Urinary bladder (tissue), 4 donors: ENCODE results near the gene SLC11A1. TPM values are rescaled to one million over a fixed set of nuclear protein-coding genes. Genes with fewer than 3 reads are reported as not detected.

ENCODE experiments used
- DNase-seq: peaks from one replicate; pipeline ENCODE4 v3.0.0-alpha.2; 2015; ENCODE audit errors: extremely low spot score
- H3K27ac ChIP-seq: one replicate; pipeline ENCODE4 v1.5.1; 2013; ENCODE audit warnings: low read depth, mild to moderate bottlenecking, moderate library complexity
- H3K36me3 ChIP-seq: one replicate; pipeline ENCODE4 v1.6.1; 2013; ENCODE audit warnings: mild to moderate bottlenecking, moderate library complexity; ENCODE audit not compliant: insufficient read depth
- H3K4me1 ChIP-seq: one replicate; pipeline ENCODE4 v1.6.1; 2013; ENCODE audit warnings: mild to moderate bottlenecking, moderate library complexity; ENCODE audit not compliant: insufficient read depth
- H3K4me3 ChIP-seq: one replicate; pipeline ENCODE4 v1.5.1; 2013; ENCODE audit warnings: low read depth, low read length
- WGBS: extraction: QIAGEN DNeasy Blood & Tissue Kit; methylation state at CpG from one replicate; pipeline ENCODE4 v1.1.7; 2013; 5-methylcytosine and 5-hydroxymethylcytosine counted together
- polyA plus RNA-seq: library from polyadenylated mRNA; stranded (reverse); fragments of 200-250 nt; gene quantifications from one replicate; pipeline ENCODE4 v1.2.3, GENCODE V29; 2013
- small RNA-seq: library from RNA; depleted of rRNA; stranded (forward); fragments of <200 nt; gene quantifications from one replicate; pipeline ENCODE3, GENCODE V24; 2014
- total RNA-seq: library from RNA; depleted of rRNA; stranded (reverse); fragments of >200 nt; gene quantifications from one replicate; pipeline ENCODE4 v1.2.3, GENCODE V29; 2014
- donor health status: healthy with polysubstance abuse.
- donor health status: healthy.

SLC11A1 gene
- total and polyA plus RNA-seq, 2 donors: 1.7 to 19.7 TPM

DNA sequence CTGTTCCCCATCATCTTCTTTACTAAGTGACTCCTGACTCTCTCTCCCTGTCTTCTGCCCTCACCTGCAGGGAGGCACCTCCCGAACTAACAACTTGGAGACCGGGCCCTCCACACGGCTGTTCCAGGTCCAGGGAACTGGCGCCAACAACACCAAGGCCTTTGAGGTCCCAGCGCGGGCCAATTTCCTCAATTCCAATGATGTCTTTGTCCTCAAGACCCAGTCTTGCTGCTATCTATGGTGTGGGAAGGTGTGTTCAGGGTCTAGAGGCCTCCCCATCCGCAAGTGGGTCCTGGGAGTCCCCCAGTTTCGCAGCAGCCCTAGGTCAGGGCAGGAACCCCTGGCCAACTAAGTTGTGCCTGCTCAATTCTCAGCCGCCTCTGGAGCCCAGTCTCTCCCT lies 52.4 kb downstream of the SLC11A1 start:
- no peak for DNase-seq
- WGBS: 96% methylated on average over 9 of the region's 9 CpGs

DNA sequence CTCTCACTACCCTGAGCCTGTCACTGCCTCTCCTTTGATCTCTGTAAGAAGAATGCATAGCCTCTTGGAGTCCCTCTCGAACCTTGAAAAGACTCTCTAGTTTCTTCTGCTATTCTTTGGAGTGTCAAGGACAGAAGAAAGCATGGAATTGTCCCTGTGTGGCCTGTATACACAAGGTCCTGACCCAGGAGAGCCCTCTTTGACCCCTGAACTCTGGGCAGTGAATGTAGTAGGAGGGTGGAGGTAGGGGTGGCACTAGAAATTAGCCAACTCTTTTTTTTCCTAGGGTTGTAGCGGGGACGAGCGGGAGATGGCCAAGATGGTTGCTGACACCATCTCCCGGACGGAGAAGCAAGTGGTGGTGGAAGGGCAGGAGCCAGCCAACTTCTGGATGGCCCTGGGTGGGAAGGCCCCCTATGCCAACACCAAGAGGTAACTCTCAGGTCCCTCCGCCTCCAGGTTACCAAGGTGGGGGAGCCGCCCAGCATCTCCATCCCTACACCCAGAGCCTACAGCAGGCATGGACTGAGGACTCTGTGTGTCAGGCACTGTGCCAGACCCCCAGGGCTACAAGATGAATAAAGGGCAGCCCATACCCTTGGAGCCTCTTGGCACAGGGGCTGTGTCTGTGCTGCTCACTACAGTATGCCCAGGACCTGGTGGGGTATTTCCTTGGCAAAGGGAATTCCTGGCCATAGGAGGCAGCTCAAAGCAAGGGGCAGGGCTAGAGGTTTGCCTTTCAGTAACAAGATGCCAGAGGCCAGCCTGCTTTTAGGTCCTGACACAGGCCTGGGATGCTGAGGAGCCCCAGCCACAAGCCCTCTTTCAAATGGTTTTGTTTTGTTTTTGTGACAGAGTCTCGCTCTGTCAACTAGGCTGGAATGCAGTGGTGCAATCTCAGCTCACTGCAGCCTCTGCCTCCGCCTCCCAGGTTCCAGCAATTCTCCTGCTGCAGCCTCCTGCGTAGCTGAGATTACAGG lies 53.2 kb downstream of the SLC11A1 start:
- no peak for DNase-seq
- WGBS: 94% methylated on average over 11 of the region's 11 CpGs
- H3K36me3 ChIP-seq: no peaks in the 10 kb centered on the region
- no peak overlapping the region for H3K27ac ChIP-seq
- H3K4me1 ChIP-seq: peaks cover 2% of the 10 kb centered on the region
- H3K4me3 ChIP-seq: no peak overlapping the region

More for the DNA sequence above, 52.4 kb downstream of the SLC11A1 start:
- H3K27ac ChIP-seq: no peak overlapping the region
- H3K4me1 ChIP-seq: peaks cover 2% of the 10 kb centered on the region
- H3K36me3 ChIP-seq: no peaks in the 10 kb centered on the region
- no peak overlapping the region for H3K4me3 ChIP-seq

DNA sequence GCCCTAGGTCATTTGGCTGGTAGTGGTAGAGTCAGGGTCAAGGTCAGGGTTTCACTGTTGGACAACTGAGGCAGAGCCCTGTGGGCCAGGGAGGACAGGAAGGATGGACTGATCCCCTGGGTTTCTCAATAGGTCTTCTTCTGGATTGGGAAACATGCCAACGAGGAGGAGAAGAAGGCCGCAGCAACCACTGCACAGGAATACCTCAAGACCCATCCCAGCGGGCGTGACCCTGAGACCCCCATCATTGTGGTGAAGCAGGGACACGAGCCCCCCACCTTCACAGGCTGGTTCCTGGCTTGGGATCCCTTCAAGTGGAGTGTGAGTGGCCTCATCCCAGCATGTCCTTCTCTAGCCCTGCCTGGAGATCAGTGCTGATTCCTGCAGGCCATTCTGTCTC lies 54.9 kb downstream of the SLC11A1 start:
- DNase-seq: no peak
- WGBS: 91% methylated on average over 5 of the region's 5 CpGs

DNA sequence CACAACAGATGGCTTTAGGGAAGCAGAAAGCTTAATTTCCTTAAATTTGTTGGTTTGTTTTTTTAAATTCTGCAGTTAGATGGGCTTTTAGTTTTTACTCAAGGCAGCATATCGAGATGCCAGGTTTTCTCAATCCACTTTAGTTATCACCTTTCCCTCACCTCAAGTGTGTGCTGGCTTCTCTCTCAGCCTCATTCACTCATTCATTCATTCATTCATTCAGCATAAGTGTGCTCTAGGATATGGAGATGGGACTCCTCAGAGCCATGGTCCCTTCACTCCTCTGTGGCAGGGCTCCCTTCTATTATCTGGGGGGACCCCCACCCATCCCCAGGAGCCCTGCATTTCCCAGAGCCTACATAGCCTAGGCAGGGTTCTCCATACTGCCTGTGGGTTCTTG lies 55.9 kb downstream of the SLC11A1 start:
- Histone ChIP-seq H3K4me3 (no peak overlapping the region), H3K4me1 (peaks cover 2% of the 10 kb centered on the region), H3K36me3 (no peaks in the 10 kb centered on the region), H3K27ac (peak overlapping the region; percentile 86)
- no peak for DNase-seq
- 96% methylated on average over 1 of the region's 1 CpG for WGBS

More for the DNA sequence above, 54.9 kb downstream of the SLC11A1 start:
- no peaks in the 10 kb centered on the region for H3K36me3 ChIP-seq
- H3K4me3 ChIP-seq: no peak overlapping the region
- peaks cover 2% of the 10 kb centered on the region for H3K4me1 ChIP-seq
- no peak overlapping the region for H3K27ac ChIP-seq

DNA sequence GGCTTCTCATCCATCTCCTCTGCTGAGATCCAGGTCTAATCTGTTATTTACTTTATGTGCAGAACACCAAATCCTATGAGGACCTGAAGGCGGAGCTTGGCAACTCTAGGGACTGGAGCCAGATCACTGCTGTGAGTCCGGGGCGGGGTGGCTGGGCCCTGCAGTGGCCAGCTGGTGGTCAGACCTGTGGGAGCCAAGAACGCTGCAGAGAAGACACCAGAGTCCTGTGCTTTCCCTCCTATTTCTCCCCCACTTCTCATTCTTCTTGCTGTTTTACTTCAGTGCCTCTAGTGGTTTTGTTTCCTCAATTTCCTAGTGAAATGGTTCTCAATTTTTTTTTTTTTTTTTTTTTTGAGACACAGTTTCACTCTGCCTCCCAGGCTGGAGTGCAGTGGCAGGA lies 56.5 kb downstream of the SLC11A1 start:
- Histone ChIP-seq H3K4me1 (peaks cover 2% of the 10 kb centered on the region), H3K4me3 (no peak overlapping the region), H3K27ac (no peak overlapping the region), H3K36me3 (no peaks in the 10 kb centered on the region)
- no peak for DNase-seq
- 31% methylated on average over 4 of the region's 4 CpGs for WGBS

DNA sequence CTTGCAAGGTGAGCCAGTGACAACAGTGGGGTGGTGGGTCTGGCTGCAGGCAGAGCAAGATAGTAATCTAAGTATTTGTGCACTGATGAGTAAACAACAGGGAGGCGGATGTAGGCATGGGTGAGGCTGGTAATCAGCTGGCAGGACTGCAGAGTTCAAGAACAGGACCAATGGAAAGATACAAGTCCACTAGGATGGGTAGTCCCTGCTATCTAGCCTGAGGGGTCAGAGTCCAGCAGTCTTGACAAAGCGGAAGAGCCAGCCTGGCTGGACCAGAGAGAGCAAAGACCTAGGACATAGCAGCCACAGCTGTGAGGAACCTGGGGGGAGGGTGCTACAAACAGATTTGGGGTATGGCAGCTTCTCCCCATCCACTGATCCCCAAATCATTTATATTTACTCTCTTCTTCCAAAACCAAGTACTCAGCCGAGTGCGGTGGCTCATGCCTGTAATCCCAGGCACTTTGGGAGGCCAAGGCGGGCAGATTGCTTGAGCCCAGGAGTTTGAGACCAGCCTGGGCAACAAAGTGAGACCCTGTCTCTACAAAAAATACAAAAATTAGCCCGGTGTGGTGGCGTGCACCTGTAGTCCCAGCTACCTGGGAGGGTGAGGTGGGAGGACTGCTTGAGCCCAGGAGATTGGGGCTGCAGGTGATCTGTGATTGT lies 62.8 kb downstream of the SLC11A1 start:
- no peak for DNase-seq
- no peak overlapping the region for H3K4me3 ChIP-seq
- H3K27ac ChIP-seq: no peak overlapping the region
- H3K4me1 ChIP-seq: no peaks in the 10 kb centered on the region
- H3K36me3 ChIP-seq: no peaks in the 10 kb centered on the region
- WGBS: 97% methylated on average over 7 of the region's 7 CpGs

DNA sequence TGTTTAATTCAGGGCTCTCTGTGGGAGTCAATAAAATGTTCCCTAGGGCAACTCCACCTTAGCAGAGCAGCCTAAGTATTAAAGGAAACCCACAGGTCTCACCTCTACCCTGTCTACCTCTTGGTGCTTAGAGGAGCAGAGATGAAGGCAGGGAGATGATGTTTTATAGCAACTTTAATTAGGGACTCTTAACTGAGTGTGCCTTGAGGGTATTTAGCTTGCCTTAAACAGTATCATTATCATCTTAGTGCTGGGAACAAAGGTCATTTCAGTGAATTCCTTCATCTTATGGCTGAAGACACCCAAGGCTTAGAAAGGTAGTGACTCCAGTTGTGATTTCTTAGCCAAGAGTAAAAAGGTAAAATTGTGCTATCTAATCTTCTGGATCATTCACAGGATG lies 63.5 kb downstream of the SLC11A1 start:
- Histone ChIP-seq H3K4me1 (no peaks in the 10 kb centered on the region), H3K36me3 (no peaks in the 10 kb centered on the region), H3K27ac (no peak overlapping the region), H3K4me3 (no peak overlapping the region)
- no peak for DNase-seq

Small RNA genes within 50 kb of the gene (small RNA-seq; reads per million reads assigned to genes)
- gene MIR26B (3,288 reads per million, percentile 99 among the genes with 10 or more reads in this experiment), gene MIR6810 (not detected)

Other genes starting within 250 kb of the SLC11A1 start
- gene CXCR1, start 215.3 kb upstream of the SLC11A1 start, total RNA-seq: 0.26 TPM
- 0.13 TPM for gene CXCR1, start 215.3 kb upstream of the SLC11A1 start, polyA plus RNA-seq
- gene ARPC2, start 165.1 kb upstream of the SLC11A1 start, total RNA-seq: 206 TPM
- 256 TPM for gene ARPC2, start 165.1 kb upstream of the SLC11A1 start, polyA plus RNA-seq
- 1.6 TPM for gene GPBAR1, start 121.3 kb upstream of the SLC11A1 start, total RNA-seq
- gene GPBAR1, start 121.3 kb upstream of the SLC11A1 start, polyA plus RNA-seq: 19.3 TPM
- 75.9 TPM for gene AAMP, start 112.1 kb upstream of the SLC11A1 start, total RNA-seq
- gene AAMP, start 112.1 kb upstream of the SLC11A1 start, polyA plus RNA-seq: 139 TPM
- 24.6 TPM for gene PNKD, start 111.8 kb upstream of the SLC11A1 start, total RNA-seq
- gene PNKD, start 111.8 kb upstream of the SLC11A1 start, polyA plus RNA-seq: 92.7 TPM
- 127 TPM for gene TMBIM1, start 89.8 kb upstream of the SLC11A1 start, total RNA-seq
- 180 TPM for gene TMBIM1, start 89.8 kb upstream of the SLC11A1 start, polyA plus RNA-seq
- not detected for gene CATIP, start 25.4 kb upstream of the SLC11A1 start, total RNA-seq
- not detected for gene CATIP, start 25.4 kb upstream of the SLC11A1 start, polyA plus RNA-seq
- gene CTDSP1, start 17.6 kb downstream of the SLC11A1 start, total RNA-seq: 66.2 TPM
- 179 TPM for gene CTDSP1, start 17.6 kb downstream of the SLC11A1 start, polyA plus RNA-seq
- gene VIL1, start 36.9 kb downstream of the SLC11A1 start, total RNA-seq: not detected
- gene VIL1, start 36.9 kb downstream of the SLC11A1 start, polyA plus RNA-seq: 0.08 TPM
- 37.1 TPM for gene USP37, start 186.1 kb downstream of the SLC11A1 start, total RNA-seq
- 4.6 TPM for gene USP37, start 186.1 kb downstream of the SLC11A1 start, polyA plus RNA-seq
- 43.8 TPM for gene CNOT9, start 186.6 kb downstream of the SLC11A1 start, total RNA-seq
- 19.6 TPM for gene CNOT9, start 186.6 kb downstream of the SLC11A1 start, polyA plus RNA-seq
- gene PLCD4, start 225.6 kb downstream of the SLC11A1 start, total RNA-seq: 6.7 TPM
- gene PLCD4, start 225.6 kb downstream of the SLC11A1 start, polyA plus RNA-seq: 28.4 TPM